ENCODE results near the gene MLYCD.

The MLYCD gene

GRCh38 chr16:83970430-83970815 lies 71.5 kb downstream of the MLYCD start:
- no peak for DNase-seq (ENCODE audit: low spot score)

- DNase-seq (ENCODE audit: low spot score) = no peak
Observed at GRCh38 chr16:83971165-83972130, 72.5 kb downstream of the MLYCD start.

- DNase-seq (ENCODE audit: low spot score) = no peak
Observed at GRCh38 chr16:83972256-83973008, 73.5 kb downstream of the MLYCD start.

GRCh38 chr16:83973077-83973476 lies 74.2 kb downstream of the MLYCD start:
- DNase-seq (ENCODE audit: low spot score) = no peak

GRCh38 chr16:83973581-83974385 lies 74.9 kb downstream of the MLYCD start:
- DNase-seq (ENCODE audit: low spot score) = no peak

- no peak for DNase-seq (ENCODE audit: low spot score)
Observed at GRCh38 chr16:83974475-83974874, 75.6 kb downstream of the MLYCD start.

- DNase-seq (ENCODE audit: low spot score) = no peak
Observed at GRCh38 chr16:83975590-83976260, 76.8 kb downstream of the MLYCD start.
